HEK293 (cell line): ENCODE data around the gene CD68.

Experiments
- CTCF ChIA-PET: fragments of 350-600 bp; formaldehyde crosslinking; extraction: SDS; loops from one replicate; lab custom pipeline; 2021; ENCODE audit warnings: antibody characterized with exemption; lab: Yijun Ruan, JAX
- POLR2A ChIA-PET: fragments of 300-600 bp; formaldehyde crosslinking; extraction: SDS; loops from one replicate; lab custom pipeline; 2020; ENCODE audit warnings: antibody characterized with exemption, inconsistent platforms; lab: Yijun Ruan, JAX
- H3K27ac ChIP-seq: fragments of 200-500 bp; sonication (Bioruptor generic); 2 replicates; pipeline ENCODE4 v1.5.1; 2014; ENCODE audit warnings: low read depth, low read length, control low read depth, inconsistent platforms; ENCODE audit errors: extremely low read depth
- H3K36me3 ChIP-seq, 2 experiments: fragments of 200-500 bp in 1 of 2; sonication (Bioruptor generic) in 1 of 2; 1 replicate in 1 of 2; 2 replicates in 1 of 2; pipeline ENCODE4 v1.5.1; 2014 to 2017; ENCODE audit warnings: inconsistent platforms in 2 of 2, low read length in 2 of 2; ENCODE audit not compliant: control insufficient read depth in 2 of 2, insufficient read depth in 1 of 2
- H3K4me1 ChIP-seq: fragments of 200-500 bp; sonication (Bioruptor generic); 2 replicates; pipeline ENCODE4 v1.5.1; 2014; ENCODE audit warnings: mild to moderate bottlenecking, low read length, inconsistent platforms; ENCODE audit not compliant: control insufficient read depth, insufficient read depth
- H3K4me3 ChIP-seq: 2 replicates; pipeline ENCODE4 v1.5.1; 2011; ENCODE audit warnings: low read depth, mild to moderate bottlenecking, control low read depth, low read length, moderate library complexity
- H3K9me3 ChIP-seq: fragments of 200-500 bp; sonication (Bioruptor generic); 2 replicates; pipeline ENCODE4 v1.5.1; 2014; ENCODE audit warnings: low read depth, low read length, inconsistent platforms; ENCODE audit not compliant: control insufficient read depth, insufficient read depth
- BCL11A ChIP-seq: fragments of 450-650 bp; formaldehyde crosslinking; IDR thresholded peaks from 2 replicates; pipeline ENCODE4 v1.5.1; 2016; ENCODE audit warnings: low read depth, missing biosample characterization, missing genetic modification characterization
- BCL6B ChIP-seq: fragments of 450-650 bp; formaldehyde crosslinking; IDR thresholded peaks from 2 replicates; pipeline ENCODE4 v1.5.1; 2017; ENCODE audit warnings: missing biosample characterization, missing genetic modification characterization
- GLIS1 ChIP-seq: fragments of 450-650 bp; formaldehyde crosslinking; IDR thresholded peaks from 2 replicates; pipeline ENCODE4 v1.5.1; 2016; ENCODE audit warnings: missing biosample characterization, missing genetic modification characterization
- KLF10 ChIP-seq: fragments of 450-650 bp; IDR thresholded peaks from 2 replicates; pipeline ENCODE4 v1.5.1; 2018; ENCODE audit warnings: missing biosample characterization, mild to moderate bottlenecking, missing genetic modification characterization
- MZF1 ChIP-seq: fragments of 450-650 bp; formaldehyde crosslinking; IDR thresholded peaks from 2 replicates; pipeline ENCODE4 v1.5.1; 2017; ENCODE audit warnings: missing biosample characterization, missing genetic modification characterization, borderline replicate concordance
- PRDM1 ChIP-seq: fragments of 450-650 bp; formaldehyde crosslinking; IDR thresholded peaks from 2 replicates; pipeline ENCODE4; 2016; ENCODE audit warnings: missing biosample characterization, missing genetic modification characterization
- ZBTB26 ChIP-seq: fragments of 450-650 bp; formaldehyde crosslinking; optimal IDR thresholded peaks from 2 replicates; pipeline ENCODE3; 2016; ENCODE audit warnings: missing biosample characterization, mild to moderate bottlenecking, missing genetic modification characterization
- ZBTB6 ChIP-seq: fragments of 450-650 bp; formaldehyde crosslinking; IDR thresholded peaks from 2 replicates; pipeline ENCODE4 v1.5.1; 2017; ENCODE audit warnings: missing biosample characterization, missing genetic modification characterization
- ZBTB8A ChIP-seq: fragments of 450-650 bp; formaldehyde crosslinking; IDR thresholded peaks from 2 replicates; pipeline ENCODE4 v1.5.1; 2016; ENCODE audit warnings: missing biosample characterization, missing genetic modification characterization
- ZEB2 ChIP-seq: fragments of 450-650 bp; formaldehyde crosslinking; IDR thresholded peaks from 2 replicates; pipeline ENCODE4 v1.5.1; 2016; ENCODE audit warnings: missing biosample characterization, missing genetic modification characterization
- ZNF114 ChIP-seq: fragments of 450-650 bp; formaldehyde crosslinking; IDR thresholded peaks from 2 replicates; pipeline ENCODE4 v1.5.0; 2017; ENCODE audit warnings: missing biosample characterization, missing genetic modification characterization
- ZNF121 ChIP-seq: fragments of 450-650 bp; formaldehyde crosslinking; IDR thresholded peaks from 2 replicates; pipeline ENCODE4 v1.5.1; 2016; ENCODE audit warnings: missing biosample characterization, missing genetic modification characterization
- ZNF140 ChIP-seq: fragments of 450-650 bp; formaldehyde crosslinking; IDR thresholded peaks from 2 replicates; pipeline ENCODE4 v1.5.1; 2016; ENCODE audit warnings: missing biosample characterization, missing genetic modification characterization
- ZNF169 ChIP-seq: fragments of 450-650 bp; formaldehyde crosslinking; IDR thresholded peaks from 2 replicates; pipeline ENCODE4 v1.5.1; 2016; ENCODE audit warnings: missing biosample characterization, missing genetic modification characterization
- ZNF335 ChIP-seq: fragments of 450-650 bp; formaldehyde crosslinking; conservative IDR thresholded peaks from 2 replicates; pipeline ENCODE4 v1.5.1; 2016; ENCODE audit warnings: missing biosample characterization, missing genetic modification characterization
- ZNF341 ChIP-seq: fragments of 450-650 bp; formaldehyde crosslinking; IDR thresholded peaks from 2 replicates; pipeline ENCODE4; 2016; ENCODE audit warnings: low read depth, missing biosample characterization, missing genetic modification characterization
- ZNF362 ChIP-seq: fragments of 450-650 bp; formaldehyde crosslinking; IDR thresholded peaks from 2 replicates; pipeline ENCODE4 v1.5.1; 2016; ENCODE audit warnings: missing biosample characterization, missing genetic modification characterization
- ZNF366 ChIP-seq: fragments of 450-650 bp; formaldehyde crosslinking; conservative IDR thresholded peaks from 2 replicates; pipeline ENCODE4 v1.5.1; 2016; ENCODE audit warnings: missing biosample characterization, missing genetic modification characterization
- ZNF394 ChIP-seq: fragments of 450-650 bp; formaldehyde crosslinking; IDR thresholded peaks from 2 replicates; pipeline ENCODE4 v1.5.1; 2016; ENCODE audit warnings: missing biosample characterization, missing genetic modification characterization, mild to moderate bottlenecking, moderate library complexity, borderline replicate concordance
- ZNF664 ChIP-seq: fragments of 450-650 bp; formaldehyde crosslinking; IDR thresholded peaks from 2 replicates; pipeline ENCODE4 v1.5.1; 2016; ENCODE audit warnings: missing biosample characterization, missing genetic modification characterization
- ZSCAN5A ChIP-seq: fragments of 450-650 bp; formaldehyde crosslinking; IDR thresholded peaks from 2 replicates; pipeline ENCODE4 v1.5.1; 2016; ENCODE audit warnings: missing biosample characterization, missing genetic modification characterization
- TF ChIP-seq, protein P1 (sequence below): fragments of 450-650 bp; formaldehyde crosslinking; IDR thresholded peaks from 2 replicates; pipeline ENCODE4 v1.5.1; 2016; ENCODE audit warnings: missing biosample characterization, missing genetic modification characterization

CD68 gene

DNA sequence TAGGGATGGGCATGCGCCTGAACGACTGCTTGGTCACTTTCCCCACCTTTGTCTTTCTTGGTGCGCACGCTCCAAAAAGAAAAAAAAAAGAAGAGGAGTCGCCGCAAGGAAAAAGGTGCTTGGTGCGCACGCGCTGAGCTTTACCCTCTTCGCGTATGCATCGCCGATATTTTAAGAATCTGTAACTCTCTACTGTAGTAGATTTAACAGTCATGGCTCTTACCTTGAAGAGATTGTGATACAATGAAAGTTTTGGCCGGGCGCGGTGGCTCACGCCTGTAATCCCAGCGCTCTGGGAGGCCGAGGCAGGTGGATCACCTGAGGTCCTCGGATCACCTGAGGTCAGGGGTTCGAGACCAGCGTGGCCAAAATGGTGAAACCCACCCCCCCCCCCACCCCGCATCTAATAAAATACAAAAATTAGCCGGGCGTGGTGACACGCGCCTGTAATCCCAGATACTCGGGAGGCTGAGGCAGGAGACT, 35.9 kb downstream of the CD68 start:
- H3K4me3 ChIP-seq: peak overlapping the region; percentile 41
- ChIA-PET CTCF (interaction anchor here (0.6 to 5.1 kb wide), 22 partner anchors 9 to 503 kb away, joined by 3 to 30 read pairs (median 5); partner anchors contain the start of genes SAT2, TP53 and WRAP53), POLR2A (interaction anchor here (0.6 to 6.9 kb wide), 20 partner anchors 9 to 373 kb away, joined by 3 to 52 read pairs (median 6); partner anchors contain the start of genes ATP1B2, CNTROB, EFNB3 and GABARAP)
- H3K27ac ChIP-seq: peak overlapping the region; percentile 97
- no peak for TF ChIP-seq ZNF114 (tag by site-specific recombination)
- no peak for TF ChIP-seq MZF1 (tag by site-specific recombination)
- peak; percentile 86 for TF ChIP-seq ZNF335 (tag by site-specific recombination)
- no peak; the same call in 1 of the 2 replicates for TF ChIP-seq KLF10 (tag by site-specific recombination)
- no peak for TF ChIP-seq ZNF121 (tag by site-specific recombination)
- TF ChIP-seq, protein P1, sequence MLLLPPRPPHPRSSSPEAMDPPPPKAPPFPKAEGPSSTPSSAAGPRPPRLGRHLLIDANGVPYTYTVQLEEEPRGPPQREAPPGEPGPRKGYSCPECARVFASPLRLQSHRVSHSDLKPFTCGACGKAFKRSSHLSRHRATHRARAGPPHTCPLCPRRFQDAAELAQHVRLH (tag by site-specific recombination): 0 out of 2 replicates have a peak, but pooled peaks have one; percentile 13
- TF ChIP-seq ZNF366: peak; percentile 84
- peak; percentile 3; the same call in 1 of the 2 replicates for TF ChIP-seq GLIS1 (tag by site-specific recombination)
- no peak for TF ChIP-seq ZBTB6 (tag by site-specific recombination)
- TF ChIP-seq ZNF664 (tag by site-specific recombination): no peak
- TF ChIP-seq ZNF341: no peak
- TF ChIP-seq ZBTB26 (tag by site-specific recombination): peak; percentile 14
- TF ChIP-seq PRDM1 (tag by site-specific recombination): peak; percentile 50
- no peak for TF ChIP-seq BCL6B (tag by site-specific recombination)
- TF ChIP-seq ZNF362: peak; percentile 79
- TF ChIP-seq ZNF394 (tag by site-specific recombination): peak; percentile 49; the same call in 1 of the 2 replicates
- no peak for TF ChIP-seq ZNF140 (tag by site-specific recombination)
- TF ChIP-seq BCL11A (tag by site-specific recombination): no peak
- TF ChIP-seq ZEB2 (tag by site-specific recombination): peak; percentile 75; the same call in 1 of the 2 replicates
- TF ChIP-seq ZBTB8A (tag by site-specific recombination): no peak
- TF ChIP-seq ZNF169 (tag by site-specific recombination): no peak
- TF ChIP-seq ZSCAN5A (tag by site-specific recombination): no peak
- peaks cover 21% of the 10 kb centered on the region in 2 experiments; a peak in 2 of 3 replicates for H3K36me3 ChIP-seq
- H3K4me1 ChIP-seq: peaks cover 22% of the 10 kb centered on the region
- H3K9me3 ChIP-seq: no peaks in the 10 kb centered on the region
